CD4-positive, alpha-beta T cell treated with Interleukin-17A for 1 hour (primary cell): ENCODE results near the gene IL34.

Source experiments
- DNase-seq: peaks from one replicate; pipeline ENCODE4 v3.0.0-alpha.2; 2020

The IL34 gene

DNA sequence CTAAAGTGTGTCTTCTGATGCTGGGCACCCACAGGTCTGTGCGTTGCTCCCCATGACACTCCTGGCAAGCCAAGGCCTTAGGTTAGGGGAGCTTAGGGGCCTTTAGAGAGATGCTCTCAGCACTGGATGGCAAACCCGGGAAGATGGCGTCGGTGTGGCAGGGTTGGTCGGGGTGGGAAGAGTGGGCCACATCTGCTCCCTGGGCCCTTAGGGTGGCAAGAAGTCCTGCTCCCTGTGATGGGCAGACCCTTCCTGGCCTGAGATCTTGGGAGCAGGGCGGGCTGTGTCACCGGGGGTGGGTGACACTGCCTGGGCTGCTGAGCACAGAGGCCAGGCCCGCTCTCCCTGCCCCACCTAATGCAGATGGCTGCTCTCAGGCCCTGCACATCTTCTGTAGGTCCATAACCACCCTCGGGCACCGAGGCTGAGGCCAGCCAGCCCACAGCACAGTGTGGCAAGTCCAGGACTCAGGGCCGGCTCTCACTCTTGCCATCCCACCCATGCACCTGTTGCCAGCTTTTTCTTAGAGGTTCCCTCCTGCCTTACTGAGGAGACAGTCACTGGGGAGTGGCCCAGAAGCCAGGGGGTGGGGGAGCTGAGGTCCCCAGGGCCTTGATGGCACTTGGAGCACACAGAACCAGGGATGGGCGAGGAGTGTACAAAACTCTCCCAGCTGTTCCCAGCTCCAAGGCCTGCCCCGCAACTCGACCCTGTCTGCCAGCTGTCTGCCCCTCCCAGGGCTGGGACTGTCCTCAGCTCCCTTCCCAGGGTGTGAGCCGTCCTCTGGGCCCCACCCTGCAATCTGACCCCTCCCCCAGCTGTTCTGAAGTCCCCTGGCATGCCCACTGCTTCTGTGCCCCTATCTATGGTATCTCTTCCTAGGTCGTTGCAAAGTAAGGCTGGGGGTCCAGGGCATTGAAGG, 43.9 kb downstream of the IL34 start:
- DNase-seq, result no peak

- no peak for DNase-seq
These were observed 45.1 kb downstream of the IL34 start for GRCh38 chr16:70691223-70692129.

DNA sequence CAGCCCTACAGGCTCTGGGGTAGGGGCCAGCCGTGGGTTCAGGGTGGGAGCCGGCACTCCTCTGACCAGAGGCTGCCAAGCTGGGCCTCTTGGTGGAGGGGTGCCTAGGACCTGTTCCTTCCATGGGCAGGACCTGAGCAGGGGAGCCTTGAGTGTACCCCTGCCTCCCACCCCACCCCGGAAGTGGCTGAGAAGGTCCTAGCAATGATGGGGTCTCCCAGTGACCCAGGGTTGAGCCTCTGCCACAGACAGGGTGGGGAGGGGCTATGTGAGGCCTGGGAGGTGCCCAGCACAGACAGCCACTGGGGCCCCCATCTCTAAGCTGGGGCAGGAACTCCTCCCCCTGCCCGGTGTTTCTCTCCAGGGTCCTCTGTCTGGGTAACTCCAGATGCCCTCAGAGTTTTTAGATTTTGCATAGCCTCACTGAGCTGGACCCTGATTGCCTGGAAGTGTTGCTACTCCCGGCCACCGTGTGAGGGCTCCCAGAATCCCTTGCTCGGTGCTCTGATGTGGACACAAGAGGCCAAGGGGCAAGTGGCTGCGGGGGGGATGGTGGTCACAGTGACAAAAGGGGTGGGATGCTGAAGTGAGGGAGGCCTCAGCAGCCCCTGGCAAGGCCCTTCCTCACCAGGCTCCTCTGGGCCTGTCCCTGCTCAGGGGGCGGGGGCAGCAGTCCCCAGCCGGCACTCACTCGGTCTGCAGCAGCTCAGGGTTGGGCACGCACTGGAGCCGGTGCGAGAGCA, 45.9 kb downstream of the IL34 start:
- DNase-seq, result no peak

DNA sequence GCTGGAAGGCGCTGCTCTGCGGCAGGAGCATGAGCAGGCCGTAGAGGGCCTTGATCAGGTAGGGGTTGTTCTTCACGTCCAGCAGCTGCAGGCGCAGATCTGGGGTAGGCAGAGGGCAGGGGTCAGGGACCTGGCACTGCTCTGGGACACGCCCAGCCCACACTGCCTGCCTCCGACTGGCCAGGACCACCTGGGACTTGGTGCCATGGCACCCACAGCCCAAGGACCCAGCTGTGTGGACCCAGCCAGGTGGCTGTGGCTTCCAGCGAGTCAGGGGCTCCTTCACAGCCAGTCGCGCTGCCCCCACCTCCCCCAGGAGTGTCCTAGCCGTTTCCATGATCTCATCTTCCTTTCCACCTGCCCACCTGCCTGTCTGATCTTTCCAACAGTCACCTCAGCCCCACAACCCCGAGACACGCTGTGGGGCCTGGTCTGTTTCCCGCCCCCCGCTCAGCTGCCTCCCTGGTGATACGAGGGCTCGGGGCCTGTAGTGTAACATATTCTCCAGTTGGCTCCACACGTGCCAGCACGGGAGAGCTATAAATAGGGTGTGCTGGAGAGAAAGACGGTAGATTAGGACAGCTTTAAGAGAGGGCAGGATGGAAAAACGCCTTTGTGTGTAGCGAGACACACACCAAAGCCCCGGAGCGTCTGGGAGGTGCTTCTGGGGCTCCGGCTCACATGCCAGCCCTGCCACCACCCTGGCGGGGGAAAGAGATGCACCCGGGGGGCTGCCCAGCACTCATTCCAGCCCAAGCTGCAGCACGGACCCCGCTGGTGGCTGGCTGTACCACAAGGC, 46.7 kb downstream of the IL34 start:
- DNase-seq, result no peak

DNA sequence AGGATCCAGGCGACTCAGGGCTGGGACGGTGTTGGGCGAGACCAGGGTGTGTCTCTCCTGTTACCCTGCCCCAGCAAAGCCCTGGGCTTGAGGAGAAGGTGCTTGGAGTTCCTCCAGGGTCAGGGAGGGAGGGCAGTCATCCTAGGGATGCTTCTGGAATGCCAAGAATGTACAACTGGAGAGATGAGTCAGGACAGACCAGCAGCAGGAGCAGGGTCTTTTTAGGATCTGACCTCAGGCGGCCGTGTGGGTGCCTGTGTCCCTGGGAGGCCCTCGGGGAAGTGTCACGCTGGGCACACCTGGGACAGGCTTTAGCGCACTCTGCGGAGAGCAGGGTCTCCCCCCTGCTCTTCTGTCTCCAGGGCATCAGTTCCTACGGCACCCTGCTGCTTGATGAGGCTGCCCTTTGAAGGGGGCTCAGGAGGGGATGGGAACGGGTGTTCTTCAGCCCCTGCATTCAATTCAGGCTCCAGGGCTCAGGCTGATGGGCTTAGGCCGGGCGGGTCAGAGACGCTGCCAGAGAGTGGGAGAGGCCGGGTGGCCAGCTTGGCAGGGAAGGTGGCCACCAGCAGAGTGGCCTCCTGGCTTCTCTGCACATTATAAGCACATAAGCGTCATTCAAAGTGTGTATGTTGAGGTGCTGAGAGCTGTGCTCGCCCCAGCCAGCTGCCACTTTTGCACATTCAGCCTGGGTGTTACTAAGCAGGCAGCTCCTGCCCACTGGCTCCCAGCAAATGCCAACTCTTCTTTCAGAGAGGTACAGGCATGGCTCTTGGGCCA, 47.9 kb downstream of the IL34 start:
- no peak for DNase-seq

- no peak for DNase-seq
These were observed 48.5 kb downstream of the IL34 start for GRCh38 chr16:70694868-70695218.

- no peak for DNase-seq
These were observed 49.1 kb downstream of the IL34 start for GRCh38 chr16:70695331-70696070.

DNA sequence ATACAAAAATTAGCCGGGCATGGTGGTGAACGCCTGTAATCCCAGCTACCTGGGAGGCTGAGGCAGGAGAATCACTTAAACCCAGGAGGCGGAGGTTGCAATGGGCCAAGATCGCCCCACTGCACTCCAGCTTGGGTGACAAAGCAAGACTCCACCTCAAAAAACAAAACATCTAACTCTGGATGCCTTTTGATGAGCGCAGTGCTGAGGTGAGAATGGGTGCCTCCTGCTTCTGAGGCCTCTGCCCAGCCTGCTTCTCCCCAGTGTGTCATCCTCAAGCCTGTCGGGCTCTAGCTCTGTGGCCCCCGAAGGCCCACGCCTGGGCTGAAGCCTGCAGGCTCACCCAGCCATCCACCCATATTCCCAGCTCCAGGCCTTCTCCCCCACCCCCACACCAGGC, 50.0 kb downstream of the IL34 start:
- no peak for DNase-seq

- DNase-seq, result peak; percentile 2
These were observed 50.7 kb downstream of the IL34 start for GRCh38 chr16:70696952-70697593.

DNA sequence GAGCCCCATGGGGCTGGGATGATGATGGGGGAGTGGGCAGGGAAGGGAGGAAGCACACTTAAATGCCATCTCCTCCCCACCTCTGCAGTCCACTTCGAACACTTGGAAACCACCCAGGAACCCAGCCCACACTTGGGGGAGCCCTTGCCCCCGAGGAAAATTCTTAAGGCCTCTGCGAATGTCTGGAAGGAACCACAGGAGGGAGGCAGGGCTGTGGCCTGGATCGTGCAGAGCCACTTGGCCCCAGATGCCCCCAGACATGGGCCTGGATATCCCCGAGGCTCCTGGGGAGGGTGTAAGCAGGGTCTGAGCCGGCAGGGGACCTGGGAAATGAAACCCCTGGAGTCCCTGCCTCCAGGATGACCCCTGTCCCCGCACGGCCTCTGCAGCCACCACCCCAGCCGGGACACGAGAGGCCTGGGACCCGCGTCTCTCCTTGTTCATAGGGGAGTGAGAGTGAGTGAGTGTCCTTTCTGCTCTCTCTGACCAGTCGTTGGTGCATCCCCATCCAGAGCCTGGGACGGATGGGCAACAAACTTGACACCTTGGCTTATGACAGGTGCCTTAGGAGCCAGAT, 51.3 kb downstream of the IL34 start:
- no peak for DNase-seq

DNA sequence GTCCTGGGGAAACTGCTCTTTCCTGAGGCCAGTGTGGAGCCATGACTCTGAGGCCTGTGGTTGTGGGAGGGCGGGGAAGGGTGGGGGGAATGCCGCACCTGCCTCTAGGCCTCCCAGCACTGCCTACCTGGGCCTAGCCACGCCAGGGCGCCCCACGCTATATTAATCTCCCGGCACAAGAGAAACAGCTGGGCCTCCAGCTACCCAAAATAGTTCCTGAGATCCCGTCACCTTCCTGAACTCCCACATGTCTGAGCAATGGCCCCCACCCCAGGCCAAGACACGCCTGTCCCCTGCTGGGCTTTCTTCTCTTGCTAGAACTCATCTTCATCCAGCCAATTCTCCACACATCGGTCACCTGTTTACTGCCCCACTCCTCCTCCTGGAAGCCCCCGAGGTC, 52.5 kb downstream of the IL34 start:
- no peak for DNase-seq

DNA sequence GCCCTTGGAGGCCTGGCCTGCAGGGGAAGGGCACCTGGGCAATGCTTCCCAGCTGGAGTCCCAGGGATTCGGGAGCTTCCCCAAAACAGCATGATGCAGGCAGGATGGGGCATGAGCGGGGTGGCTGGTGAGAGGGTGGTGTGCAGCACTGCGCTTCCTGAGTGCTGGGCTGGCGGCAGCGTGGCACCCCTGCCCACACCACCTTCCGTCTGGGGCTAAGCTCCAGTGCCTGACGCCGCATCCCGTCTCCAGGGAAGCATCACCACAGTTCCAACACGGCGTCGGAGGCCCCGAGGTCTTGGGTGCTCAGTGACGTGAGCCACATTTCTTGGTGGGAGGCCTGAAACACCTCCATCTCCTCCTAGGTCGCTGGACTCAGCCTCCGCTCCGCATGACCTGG, 53.3 kb downstream of the IL34 start:
- no peak for DNase-seq

DNA sequence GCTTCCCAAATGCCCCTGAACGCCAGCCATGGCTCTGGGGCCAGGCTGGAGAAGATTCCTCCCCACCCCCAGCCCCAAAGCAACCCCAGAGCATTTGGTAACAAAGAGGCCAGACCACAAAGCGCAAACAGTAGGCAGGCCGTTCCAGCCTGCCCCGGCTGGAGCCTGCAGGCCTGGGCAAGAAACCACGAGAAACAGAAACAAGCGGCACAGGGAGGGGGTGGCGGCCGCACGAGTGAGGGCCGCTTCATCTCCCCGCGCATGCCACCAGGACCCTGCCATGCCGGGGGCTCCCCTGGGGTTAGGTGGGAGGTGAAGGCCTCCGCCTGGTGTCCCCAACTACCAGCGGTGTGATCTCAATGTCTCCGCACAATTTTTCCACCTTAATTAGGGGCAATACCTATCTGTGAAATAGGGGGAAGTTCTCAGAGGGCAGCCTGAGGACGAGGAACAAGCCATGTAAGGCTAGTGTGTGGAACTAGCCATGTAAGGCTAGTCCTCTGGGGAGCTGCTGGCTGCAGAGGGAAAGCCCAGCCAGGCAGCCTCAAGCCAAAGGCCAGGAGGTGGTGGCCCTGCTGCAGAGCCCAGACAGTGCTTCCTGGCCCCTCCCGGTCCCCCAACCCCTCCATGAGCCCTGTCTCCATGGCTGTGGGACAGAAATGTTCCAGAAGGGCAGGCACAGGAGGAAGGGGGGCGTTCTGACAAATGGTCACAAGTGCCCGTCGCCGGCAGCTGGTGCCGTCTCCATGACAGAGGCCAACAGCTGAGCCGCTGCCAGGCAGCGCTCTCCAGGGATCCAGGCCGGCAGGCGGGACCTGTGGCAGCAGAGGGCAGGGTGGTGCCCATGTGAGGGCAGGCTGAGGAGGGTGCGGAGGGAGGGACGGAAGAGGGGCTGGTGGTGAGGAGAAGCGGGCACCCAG, 54.0 kb downstream of the IL34 start:
- no peak for DNase-seq

DNA sequence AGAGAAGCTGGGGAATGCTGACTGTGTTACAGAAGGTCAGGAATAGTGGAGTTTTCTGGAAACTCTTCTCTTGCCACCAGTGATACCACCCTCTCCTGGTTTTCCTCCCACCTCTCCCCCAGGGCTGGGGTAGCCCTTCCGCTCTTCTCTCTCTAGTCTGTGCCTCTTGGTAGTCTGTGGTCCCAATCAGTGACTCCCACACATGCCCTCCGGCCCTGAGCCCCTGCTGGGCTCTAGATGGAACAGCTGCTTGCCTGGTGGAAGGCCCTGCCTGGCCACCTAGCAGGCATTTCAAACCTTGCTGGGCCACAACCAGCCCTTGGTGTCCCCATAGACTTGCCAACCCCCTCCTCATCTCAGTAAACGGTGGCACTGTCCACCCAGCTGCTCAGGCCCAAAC, 54.7 kb downstream of the IL34 start:
- no peak for DNase-seq

DNA sequence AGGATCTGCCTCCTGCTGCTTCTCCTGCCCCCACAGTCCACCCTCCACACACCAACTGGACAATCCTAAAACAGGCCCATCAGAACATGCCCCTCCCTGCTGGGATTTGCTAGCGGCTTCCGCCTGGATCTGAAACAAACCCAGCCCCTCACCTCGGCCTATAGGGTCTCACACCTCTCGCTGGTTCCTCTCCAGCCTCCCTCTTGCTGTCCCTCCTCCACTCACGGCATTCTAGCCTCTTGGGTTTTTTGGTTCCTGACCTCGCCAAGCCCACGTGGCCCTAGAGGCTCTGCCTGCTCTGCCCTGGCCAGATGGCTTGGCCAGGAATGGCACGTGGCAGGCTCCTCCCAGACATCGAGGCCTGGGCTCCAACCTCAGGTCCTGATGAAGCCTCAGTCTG, 55.2 kb downstream of the IL34 start:
- no peak for DNase-seq

- DNase-seq, result no peak
These were observed 55.6 kb downstream of the IL34 start for GRCh38 chr16:70701998-70702397.

DNA sequence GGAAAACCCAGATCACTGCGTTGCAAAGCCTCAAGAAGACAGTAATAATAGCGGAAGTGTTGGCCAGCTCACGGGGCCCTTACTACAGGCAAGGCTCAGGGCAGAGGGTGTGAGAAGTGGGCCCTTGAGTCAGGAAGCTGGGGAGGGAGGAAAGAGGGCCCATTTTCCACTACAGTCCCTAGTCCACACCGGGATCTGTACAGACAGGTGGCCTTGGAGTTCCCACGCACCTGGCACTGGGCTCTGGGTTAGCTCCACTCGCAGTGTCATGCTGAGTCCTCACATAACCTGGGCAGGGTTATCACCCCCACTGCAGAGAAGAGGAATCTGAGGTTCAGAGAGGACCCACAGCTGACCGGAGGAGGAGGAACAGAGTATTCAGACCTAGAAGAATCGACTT, 56.3 kb downstream of the IL34 start:
- DNase-seq, result no peak

GRCh38 chr16:70703041-70703834, 56.9 kb downstream of the IL34 start:
- DNase-seq, result no peak
